Inferior parietal cortex (tissue), 1 donor: ENCODE measurements around the gene GTF2IRD1.
"Not testable (repeated sequence)": the region's sequence is repeated elsewhere in the genome, so short reads cannot be mapped to it uniquely, and the experiment has no call there.

ENCODE experiments used
- DNase-seq: peaks from one replicate; pipeline ENCODE4 v3.0.0-alpha.2; 2016; ENCODE audit errors: extremely low spot score

The GTF2IRD1 gene

DNA sequence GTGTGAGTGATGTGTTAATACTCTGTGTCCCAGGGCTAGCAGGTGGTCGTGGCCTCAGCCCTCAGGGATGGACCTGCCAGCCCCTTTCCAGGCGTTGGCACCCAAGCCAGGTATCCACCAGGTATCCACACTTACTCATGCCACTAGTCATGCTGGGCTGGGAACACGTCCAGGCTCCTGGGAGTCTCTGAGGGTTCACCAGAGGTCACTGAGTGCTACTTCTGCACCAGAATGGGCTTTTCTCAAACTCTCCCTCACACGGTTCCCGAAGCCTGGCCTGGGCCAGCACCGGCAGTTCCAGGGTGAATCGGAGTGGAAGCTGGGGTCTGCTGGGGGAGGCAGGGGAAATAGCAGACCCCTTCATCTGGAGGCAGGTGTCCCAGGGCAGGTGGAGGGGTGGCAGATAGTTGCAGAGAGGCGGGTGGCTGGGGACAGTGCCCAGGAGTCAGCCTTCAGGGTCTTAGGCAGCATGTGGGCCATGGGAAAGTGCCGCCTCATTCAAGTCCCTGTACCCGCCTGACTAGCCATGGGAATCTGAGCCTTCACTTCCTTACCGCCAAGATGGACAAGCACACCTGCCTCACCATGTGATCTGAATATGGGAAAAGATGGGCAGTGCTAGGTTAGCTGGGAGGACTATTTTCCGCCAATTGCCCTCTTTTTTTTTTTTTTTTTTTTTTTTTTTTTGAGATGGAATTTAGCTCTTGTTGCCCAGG, 108.3 kb downstream of the GTF2IRD1 start:
- no peak for DNase-seq

GRCh38 chr7:74563639-74564038, 109.9 kb downstream of the GTF2IRD1 start:
- DNase-seq = not testable (repeated sequence)

DNA sequence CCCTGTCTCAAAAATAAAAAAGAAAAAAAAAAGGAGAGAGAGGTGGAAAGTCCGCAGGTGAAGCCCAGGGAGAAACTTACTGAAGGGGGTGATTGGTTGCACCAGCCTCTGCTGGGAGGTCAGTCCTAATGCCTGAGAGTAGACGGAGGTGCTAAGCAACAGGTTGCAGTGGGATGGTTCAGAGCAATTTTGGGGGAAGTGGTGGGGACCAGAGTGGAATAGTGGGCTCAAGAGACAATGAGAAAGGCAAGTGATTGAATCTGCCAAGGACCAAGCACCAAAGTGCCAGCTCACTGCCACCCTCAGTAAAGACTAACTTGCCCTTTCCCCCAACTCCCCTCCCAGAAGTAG, 113.6 kb downstream of the GTF2IRD1 start:
- no peak for DNase-seq

GRCh38 chr7:74568658-74569057, 115.0 kb downstream of the GTF2IRD1 start:
- no peak for DNase-seq

DNA sequence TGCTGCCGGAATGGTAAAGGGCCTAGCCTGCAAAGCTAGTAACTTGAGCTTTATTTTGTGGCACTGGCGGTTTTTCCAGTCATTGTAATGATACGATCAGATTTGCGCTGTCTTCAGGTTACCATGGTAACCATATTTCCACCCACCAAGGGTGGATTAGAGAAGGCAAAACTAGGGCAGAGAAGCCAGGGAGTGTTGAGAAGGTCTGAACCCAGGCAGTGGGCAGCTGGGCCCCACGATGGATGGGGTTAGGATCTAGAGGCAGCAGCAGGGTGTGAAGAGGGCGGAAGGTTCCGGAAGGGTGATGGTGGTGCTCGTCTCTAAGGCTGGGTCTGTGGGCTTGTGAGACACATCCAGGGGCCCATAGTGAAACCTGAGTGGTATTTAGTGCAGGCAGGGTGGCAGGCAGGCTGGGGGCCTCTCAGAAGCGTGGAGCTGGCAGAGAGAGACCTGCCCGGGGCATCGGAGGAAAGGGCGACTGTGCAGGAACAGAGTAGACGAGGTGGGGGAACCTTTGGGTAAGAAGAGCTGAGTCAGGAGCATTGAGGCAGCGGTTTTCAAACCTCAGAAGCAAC, 115.9 kb downstream of the GTF2IRD1 start:
- peak; percentile 21 for DNase-seq

DNA sequence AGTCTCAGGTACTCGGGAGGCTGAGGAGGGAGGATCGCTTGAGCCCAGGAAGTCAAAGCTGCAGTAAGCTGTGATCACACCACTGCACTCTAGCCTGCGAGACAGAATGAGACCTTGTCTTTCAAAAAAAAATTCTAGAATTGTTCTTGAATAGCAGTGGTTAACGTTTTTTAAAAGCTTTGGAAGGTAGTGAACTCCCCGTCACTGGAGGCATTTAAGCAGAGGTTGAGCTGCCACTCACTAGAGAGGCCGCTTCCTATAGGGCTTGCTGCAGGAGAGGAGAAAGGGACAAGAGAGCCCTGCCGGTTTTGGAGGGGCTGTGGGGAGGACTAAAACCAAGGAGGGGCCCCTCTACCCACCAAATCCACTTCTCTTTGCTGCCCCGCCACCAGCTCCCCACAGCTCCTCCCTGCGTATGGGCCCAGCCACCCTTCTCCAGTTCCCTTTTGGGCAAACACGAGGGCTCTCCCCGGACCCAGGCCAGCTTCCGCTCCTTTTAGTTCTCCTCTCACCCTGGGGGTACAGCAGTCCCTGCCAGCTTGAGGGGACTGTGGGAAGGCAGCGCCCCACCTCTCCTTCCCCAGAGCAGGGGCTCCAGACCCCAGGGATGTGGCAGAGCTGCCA, 116.9 kb downstream of the GTF2IRD1 start:
- no peak for DNase-seq

DNA sequence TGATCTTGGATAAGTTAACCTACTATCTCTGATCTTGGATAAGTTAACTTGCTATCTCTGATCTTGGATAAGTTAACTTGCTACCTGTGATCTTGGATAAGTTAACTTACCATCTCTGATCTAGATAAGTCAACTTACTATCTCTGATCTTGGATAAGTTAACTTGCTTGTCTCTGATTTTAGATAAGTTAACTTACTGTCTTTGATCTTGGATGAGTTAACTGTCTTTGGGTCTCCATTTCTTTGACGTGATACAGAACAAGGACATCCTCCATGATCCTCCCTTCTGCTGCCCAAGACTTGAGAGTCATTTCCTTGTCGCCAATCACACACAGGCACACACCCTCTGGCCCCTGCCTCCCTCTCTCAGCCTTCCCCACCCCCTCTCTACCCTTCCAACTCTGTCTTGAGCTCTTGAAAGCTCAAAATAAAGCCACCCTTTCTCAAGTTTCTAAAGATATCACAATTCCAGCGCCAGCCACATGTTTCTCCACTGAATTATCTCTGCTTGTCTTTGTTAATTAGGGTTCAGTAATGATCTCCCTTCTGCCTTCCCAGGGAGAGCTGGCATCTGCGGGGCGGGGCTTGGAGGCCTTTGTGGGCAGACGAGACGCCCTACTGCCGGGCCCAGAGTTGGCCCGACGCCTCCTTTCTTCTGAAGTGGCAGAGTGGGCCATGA, 118.7 kb downstream of the GTF2IRD1 start:
- DNase-seq = peak; percentile 9

GRCh38 chr7:74573512-74573911, 119.8 kb downstream of the GTF2IRD1 start:
- no peak for DNase-seq

GRCh38 chr7:74575083-74575784, 121.5 kb downstream of the GTF2IRD1 start:
- no peak for DNase-seq

DNA sequence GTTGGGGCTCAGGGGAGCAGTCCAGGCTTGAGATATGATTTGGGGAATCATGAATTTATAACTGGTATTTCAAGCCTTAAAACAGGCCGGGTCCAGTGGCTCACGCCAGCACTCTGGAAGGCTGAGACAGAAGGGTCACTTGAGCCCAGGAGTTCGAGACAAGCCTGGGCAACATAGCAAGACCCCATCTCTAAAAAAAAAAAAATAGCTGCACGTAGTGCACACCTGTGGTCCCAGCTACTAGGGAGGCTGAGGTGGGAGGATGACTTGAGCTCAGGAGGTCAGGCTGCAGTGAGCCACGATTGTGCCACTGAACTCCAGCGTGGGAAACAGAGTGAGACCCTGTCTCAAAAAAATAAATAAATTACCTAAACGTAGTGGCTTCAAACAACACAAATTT, 122.1 kb downstream of the GTF2IRD1 start:
- no peak for DNase-seq

- no peak for DNase-seq
Observed at GRCh38 chr7:74579800-74580685, 126.3 kb downstream of the GTF2IRD1 start.

DNA sequence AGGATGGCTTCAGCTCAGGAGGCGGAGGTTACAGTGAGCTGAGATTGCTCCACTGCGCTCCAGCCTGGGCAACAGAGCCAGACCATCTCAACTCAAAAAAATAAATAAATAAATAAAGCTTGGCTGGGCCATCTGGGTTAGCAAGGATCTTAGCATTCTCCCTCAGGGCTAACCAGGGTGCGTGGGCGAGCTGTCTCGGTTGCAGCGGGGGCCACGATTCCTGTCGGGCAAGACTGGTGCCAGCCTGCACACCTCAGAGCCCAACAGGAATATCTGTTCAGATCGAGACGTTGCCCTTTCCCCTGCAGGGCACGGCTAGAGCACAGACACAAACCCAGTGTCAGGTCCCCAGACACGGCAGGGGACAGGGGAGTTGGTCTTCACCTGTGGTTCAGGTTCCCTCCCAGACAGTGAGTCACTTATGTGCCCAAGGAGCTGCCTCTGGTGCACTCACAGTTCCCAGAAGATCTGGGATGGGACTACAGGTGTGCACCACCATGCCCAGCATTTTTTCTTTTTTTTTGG, 128.3 kb downstream of the GTF2IRD1 start:
- no peak for DNase-seq

- no peak for DNase-seq
Observed at GRCh38 chr7:74582447-74583039, 128.8 kb downstream of the GTF2IRD1 start.

DNA sequence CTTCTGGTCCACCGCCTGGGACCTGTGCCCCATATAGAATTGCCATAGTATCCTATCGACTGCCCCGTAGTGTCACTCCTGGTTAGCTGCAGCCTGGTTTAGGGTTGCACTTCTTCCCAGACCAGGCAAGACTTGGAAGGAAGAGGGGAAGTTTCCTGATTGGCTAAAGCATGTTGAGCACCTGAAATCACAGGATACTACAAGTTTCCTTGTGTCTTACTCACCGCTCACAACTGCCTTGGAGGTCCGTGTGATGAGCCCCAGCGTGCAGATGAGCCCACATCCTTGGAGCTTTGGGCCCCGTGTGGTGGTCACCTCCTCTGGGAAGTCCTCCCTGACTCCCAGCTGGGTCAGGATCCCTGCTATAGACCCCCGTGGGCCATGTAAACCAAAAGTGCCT, 129.9 kb downstream of the GTF2IRD1 start:
- DNase-seq = no peak

- DNase-seq = no peak
Observed at GRCh38 chr7:74584160-74584954, 130.7 kb downstream of the GTF2IRD1 start.

DNA sequence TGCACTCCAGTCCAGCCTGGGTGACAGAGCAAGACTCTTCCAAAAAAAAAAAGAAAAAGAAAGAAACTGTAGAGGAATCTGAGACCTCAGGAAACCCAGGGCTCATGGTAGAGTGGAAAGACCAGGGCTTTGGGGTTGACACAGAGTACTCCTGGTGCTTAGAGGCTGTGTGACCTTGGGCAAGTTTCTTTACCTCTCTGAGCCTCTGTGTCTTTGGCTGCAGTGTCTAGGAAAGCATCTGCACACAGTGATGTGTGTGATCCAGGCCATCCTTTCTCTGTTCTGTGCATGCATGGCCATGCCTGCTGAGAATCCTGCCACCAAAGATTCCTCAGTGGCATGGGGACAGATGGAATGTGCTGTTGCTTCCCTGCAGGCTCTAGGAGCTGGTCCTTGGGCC, 132.1 kb downstream of the GTF2IRD1 start:
- DNase-seq = no peak

- no peak for DNase-seq
Observed at GRCh38 chr7:74586258-74587175, 132.8 kb downstream of the GTF2IRD1 start.

- DNase-seq = no peak
Observed at GRCh38 chr7:74587435-74588126, 133.9 kb downstream of the GTF2IRD1 start.
